TTC549 (cell line): ENCODE data around the gene SLC27A2.

Experiments
- FAIRE-seq: peaks from 2 replicates; lab custom pipeline; 2012; peaks lifted over from hg19 to GRCh38; lab: Jason Lieb, UNC

SLC27A2 gene

DNA sequence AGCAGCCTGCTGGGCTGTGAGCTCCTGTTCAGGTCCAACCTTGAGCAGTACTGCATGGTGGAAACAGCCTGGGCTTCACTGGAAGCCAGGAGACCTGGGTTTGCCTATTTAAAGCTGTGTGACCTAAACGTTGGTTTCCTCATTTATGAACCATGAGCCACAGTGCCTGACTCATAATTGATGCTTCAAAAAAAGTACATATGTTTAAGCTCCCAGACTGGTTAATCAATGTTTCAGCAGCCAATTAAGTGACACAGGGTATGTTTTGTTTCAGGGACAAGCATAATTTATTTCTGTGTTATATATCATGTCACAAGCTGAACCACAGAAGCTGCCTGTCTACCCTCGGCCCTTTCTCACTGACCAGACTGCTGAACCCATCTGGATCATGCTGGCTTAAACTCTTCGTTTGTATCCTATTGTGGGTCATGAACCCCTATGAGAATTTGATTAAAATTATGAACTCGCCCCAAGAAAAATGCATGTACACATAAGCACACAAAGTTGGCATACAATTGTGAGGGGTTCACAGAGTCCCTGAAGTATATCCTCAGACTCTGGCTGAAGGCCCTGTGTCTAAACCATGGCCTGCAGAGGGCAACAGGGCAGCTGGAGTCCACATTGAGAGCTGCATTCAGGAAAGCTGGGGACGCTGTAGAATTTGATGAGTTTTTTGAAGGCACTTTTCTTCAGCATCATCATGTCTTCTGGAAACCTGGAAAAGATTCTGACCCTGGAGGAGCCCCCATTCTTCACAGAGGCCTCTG is 59.9 kb downstream of the SLC27A2 start:
- no peak for FAIRE-seq

GRCh38 chr15:50244153-50244552 is 62.2 kb downstream of the SLC27A2 start:
- FAIRE-seq, result no peak

DNA sequence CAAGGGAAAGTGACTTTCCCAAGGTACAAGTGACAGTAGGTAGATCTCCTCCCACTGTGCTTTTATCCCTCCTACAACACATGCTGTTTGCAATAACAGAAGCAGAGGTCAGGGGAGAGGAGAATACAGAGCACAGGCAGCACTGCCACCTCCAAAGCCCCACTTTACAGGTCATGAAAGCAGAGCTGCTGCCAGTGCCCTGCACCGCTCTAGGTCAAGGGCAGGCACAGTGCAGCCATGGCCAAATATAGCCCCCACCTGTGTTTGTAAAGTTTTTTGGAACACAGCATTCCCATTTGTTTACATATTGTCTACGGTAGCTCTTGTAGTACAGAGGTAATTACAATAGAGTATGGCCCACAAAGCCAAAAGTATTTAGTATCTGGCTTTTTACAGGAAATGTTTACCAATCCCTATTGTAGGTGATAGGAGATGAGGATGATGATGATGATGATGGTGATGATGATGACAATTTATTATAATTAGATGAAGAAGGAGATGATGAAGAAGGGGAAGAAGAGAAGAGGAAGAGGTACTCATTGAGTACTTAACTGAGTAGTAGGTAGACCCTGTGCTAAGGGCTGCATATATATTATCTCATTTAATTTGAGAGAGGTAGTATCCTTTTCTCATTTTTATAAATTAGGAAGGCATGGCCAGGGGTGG is 63.1 kb downstream of the SLC27A2 start:
- no peak for FAIRE-seq

GRCh38 chr15:50246631-50247030 is 64.6 kb downstream of the SLC27A2 start:
- FAIRE-seq, result no peak

DNA sequence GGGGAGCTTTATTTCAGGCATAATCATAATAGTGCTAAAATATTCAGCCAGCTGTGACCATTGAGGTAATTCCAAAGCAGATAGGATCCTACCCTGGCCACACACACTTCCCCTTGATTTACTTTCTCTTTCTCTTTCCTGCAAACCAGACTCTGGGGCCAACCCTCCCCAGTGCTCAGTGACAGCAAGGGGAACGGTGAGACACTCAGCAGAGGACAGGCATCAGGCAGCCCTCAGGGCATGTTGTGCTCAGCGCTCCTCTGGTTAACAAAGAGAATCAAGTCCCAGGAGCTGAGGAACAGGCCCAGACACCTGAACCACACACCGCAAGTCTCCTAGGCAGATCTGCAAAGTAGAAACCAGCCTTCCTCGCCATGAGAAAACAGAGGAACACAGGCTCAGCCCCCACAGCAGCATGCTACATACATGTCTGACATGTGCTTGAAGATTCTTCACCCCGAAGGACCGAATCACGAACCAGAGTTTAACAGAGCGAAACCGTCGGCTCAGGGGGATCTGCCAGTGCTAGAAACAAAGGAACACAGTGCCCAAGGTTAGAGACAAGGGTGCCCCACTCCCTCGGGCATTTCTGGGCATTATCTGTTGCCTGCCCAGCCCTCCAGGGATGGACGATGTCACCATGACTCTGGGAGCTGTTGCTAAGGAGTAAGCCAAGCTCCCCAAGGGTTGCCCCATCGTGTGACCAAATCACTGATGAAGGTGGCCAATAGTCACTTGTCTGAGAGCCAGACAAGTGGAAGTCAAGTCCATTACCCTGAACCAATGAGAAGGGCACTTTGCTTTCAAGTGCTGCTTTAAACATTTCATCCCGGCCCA is 66.0 kb downstream of the SLC27A2 start:
- no peak for FAIRE-seq

GRCh38 chr15:50248994-50249582 is 67.1 kb downstream of the SLC27A2 start:
- no peak for FAIRE-seq

DNA sequence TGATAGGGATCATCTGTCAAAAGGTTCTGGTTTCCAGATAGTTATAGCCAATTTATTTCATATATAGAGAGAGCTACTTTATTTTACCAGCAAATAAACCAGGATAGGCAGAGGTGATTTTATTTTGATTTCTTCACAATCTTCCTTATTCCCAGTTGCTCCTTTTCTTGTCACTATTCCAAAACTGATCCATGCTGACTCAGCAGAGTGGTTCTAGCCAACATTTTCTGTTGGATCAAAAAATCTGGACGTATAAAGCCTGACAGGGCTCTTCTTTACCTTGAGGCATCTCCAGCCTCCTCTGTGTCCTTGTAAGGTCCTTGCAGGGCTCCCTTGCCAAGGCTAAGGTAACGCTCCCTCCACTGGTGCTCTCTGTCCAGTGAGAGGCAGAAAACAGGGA is 67.7 kb downstream of the SLC27A2 start:
- FAIRE-seq, result no peak

DNA sequence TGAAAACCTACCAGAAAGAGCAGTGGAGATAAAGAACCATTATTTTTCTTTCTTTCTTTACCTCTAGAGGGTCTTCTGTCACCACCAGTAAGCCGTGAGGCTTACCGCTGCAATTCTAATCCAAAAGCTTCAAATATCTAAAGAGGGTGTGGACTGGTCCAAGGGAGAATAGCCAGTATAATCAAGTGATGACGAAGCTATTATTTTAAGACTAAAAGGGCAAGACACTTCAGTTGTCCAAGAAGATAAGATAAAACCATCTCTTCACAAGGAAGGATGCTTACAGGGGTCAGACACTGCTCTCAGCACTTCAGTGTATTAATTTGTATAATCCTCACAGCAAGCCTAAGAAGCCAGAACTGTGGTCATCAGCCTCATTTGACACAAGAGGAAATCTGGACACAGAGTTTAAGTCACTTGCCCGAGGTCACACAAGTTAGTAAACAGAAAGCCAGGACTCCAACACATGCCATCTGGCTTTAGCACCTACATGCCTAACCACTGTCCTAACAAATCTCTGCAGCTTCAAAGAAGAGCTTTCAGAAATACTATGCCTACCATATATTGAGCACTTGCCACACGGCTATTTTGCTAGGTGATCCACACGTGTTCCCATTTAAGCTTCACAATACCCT is 68.9 kb downstream of the SLC27A2 start:
- no peak for FAIRE-seq

DNA sequence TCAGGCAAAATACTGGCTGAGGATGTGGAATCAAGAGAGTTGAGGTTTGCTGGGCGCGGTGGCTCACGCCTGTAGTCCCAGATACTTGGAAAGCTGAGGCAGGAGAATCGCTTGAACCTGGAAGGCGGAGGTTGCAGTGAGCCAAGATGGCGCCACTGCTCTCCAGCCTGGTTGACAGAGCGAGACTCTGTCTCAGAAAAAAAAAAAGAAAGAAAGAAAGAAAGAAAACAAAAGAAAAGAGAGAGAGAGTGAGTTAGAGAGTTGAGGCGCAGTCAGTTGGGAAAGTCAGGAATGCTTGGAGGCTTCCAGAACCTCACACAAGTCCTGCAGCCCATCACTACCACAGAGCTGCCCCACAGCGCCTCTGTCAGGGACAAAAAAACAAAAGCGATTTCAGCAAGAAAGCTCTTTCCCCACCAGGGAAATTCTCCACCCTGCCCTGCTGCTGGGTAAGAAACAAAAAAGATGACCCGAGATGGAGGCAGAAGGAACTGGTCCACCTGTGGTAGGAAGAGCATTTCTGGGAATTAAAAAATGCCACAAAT is 69.7 kb downstream of the SLC27A2 start:
- FAIRE-seq, result no peak

DNA sequence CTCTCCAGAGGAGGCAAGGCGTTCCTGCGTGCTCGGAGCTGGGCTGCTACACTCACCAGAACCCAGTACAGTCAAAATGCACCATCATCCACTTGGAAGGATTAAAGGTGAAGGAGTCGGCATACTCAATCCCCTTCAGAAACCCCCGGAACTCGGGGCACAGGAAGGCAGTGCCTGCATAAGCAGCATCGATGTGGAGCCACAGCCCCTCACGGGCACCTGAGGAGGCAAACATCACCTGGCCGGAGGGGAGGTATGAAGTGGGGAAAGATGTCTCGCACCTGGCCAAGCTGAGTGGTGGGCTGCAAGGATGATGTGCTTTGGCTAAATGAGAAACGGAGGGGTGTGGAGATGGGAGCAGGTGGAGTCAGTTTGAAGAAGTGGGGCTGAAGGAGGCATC is 70.6 kb downstream of the SLC27A2 start:
- FAIRE-seq, result no peak

GRCh38 chr15:50256188-50257041 is 74.4 kb downstream of the SLC27A2 start:
- no peak for FAIRE-seq

DNA sequence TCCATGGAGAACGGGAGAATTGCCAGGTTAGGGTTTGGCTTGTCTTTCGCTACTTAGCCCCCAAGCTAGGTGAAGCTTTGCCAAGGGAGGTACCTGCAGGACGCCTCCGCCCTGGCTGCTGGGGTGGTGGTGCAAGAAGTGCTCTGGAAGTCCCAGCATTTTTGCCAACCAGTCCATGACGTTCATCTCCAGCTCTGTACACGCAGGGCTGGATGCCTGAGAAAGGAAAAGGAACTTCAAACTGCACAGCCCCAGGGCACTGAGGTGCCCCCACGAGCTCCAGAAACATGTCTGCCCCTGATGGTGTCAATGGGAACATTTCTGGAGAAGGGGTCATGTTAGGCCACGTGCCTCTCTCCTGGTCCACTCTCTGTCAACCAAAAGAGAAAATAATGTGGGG is 75.3 kb downstream of the SLC27A2 start:
- FAIRE-seq, result no peak

DNA sequence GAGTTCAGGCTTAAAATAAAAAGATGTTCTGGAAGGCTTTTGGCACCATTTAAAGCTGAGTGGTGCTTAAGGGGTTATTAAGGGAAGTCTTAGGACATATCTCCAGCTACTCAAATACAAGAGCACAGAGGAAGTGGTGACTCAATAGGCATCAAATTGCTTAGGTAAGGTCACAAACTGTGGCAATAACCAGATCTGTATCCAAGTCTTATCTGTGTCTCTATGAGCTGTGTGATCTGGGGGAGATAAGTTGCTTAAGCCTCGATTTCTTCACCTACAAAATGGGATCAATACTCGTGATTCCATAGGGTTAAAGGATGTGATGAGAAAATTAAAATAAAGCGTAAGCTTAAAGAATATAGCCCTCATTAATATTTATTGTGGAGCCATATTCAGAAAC is 75.9 kb downstream of the SLC27A2 start:
- FAIRE-seq, result no peak

- no peak for FAIRE-seq
Measured at GRCh38 chr15:50259276-50259675, 77.3 kb downstream of the SLC27A2 start.

DNA sequence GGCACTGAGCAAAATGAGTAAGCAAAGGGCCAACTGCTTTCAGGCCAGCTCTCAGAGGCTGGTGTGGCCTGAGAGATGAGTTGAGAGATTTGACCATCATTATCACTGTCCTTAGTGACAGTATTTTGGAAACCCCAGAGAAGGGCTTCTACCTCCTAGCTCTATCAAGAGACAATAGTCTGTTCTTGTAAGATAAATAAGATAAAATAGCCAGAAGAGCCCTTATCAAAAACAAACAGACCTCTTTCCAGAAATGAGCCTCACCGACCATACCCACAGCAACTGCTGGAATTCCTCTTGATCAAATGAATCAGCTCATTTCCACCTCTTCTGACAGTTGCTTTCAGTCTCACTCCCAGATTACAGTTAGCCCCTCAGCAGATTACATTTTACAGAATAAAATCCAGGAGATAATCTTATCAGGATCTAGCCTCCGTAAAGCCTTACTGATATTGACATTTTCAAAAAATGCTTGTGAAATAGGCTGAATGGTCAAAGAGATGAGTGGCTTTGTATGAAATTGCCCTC is 79.0 kb downstream of the SLC27A2 start:
- FAIRE-seq, result no peak

GRCh38 chr15:50261981-50262380 is 80.0 kb downstream of the SLC27A2 start:
- FAIRE-seq, result no peak

GRCh38 chr15:50262533-50262932 is 80.5 kb downstream of the SLC27A2 start:
- FAIRE-seq, result no peak

DNA sequence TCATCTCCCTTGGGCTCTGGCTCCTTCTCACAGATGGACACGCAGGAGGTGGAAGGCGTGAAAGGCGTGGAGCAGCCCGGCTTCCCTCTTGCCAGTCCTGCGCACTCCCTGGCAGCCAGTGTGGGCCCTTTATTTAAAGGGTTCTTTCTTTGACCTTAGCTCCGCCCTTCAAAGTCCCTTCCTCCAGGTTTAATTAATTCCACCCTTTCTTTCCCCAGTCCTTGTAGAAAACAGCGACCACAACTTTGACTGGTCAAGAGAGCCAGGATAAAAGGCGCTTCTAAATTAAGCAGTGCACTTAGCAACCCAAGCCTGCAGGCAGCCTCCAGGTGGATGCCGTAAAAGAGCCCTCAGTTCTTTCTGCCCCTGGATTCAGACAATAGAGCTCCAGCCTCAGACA is 83.6 kb downstream of the SLC27A2 start, which contains the start of gene HDC:
TSS of gene HDC (minus strand) at position 107 of the 400 bp plus-strand sequence. CDS start at position 4, 103 bp downstream.
- FAIRE-seq, result no peak

DNA sequence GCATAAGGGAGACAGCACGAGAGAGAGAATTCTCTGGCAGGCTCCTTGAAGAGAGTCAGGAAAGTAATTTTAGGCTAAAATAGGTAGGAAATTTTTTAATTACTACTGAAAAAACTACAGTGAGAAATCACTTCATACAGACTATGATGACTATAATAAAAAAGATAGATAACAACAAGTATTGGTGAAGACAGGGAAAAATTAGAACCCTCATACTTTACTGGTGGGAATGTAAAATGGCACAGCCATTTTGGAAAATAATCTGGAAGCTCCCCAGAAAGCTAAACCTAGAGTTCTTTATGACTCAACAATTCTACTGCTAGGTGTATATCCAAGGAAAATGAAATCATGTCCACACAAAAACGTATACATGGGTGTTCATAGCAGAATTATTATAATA is 85.6 kb downstream of the SLC27A2 start:
- FAIRE-seq, result no peak

GRCh38 chr15:50275091-50275490 is 93.1 kb downstream of the SLC27A2 start:
- FAIRE-seq, result no peak

DNA sequence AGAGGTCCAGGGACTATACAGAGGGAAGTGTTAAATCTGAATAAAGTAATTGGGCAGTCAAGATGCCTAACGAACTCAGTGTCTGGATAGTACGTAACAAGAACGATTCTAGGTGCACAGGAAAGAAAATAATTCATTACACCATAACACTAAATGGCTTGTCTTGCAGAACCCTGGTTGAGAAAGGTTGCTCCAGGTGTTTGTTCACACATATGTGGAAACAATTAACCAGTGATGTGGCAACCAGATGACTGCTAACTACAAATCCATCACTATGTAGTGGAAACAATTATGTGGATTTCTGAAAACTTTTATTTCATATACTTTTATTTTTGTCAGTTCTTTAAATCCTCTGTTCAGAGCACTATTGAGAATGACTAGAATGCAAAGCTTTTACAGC is 93.9 kb downstream of the SLC27A2 start:
- no peak for FAIRE-seq
